K562 (cell line): Measurements from ENCODE around the gene GOLGA2. TPM values are rescaled to one million over a fixed set of nuclear protein-coding genes. Genes with fewer than 3 reads are reported as not detected.
A peak's percentile ranks its signal among the peaks of the same experiment; 100 is the strongest.

Experiments used
- ATF4 ChIP-seq: fragments of 450-650 bp; formaldehyde crosslinking; IDR thresholded peaks from 2 replicates; pipeline ENCODE4 v1.4.0; 2022; ENCODE audit warnings: mild to moderate bottlenecking, moderate library complexity
- BACH1 ChIP-seq: fragments of 200-800 bp; sonication (Bioruptor generic); IDR thresholded peaks from 2 replicates; pipeline ENCODE4 v1.6.1; 2016; ENCODE audit warnings: missing genetic modification characterization, missing compliant biosample characterization
- CBX2 ChIP-seq: fragments of 200-600 bp; sonication (generic); IDR thresholded peaks from one replicate; pipeline ENCODE4 v1.6.1; 2012; ENCODE audit warnings: mild to moderate bottlenecking, low read length, inconsistent platforms; ENCODE audit not compliant: insufficient read depth, poor library complexity, severe bottlenecking
- ETV6 ChIP-seq, 3 experiments: fragments of 150-350 bp in 1 of 3; sonication (generic) in 1 of 3; formaldehyde crosslinking in 1 of 3; IDR thresholded peaks; 2 replicates each; pipeline versions ENCODE4 v1.6.1 to v1.8.0; 2014 to 2022; ENCODE audit warnings: borderline replicate concordance in 2 of 3, low read depth in 2 of 3, antibody characterized with exemption in 1 of 3, low read length in 1 of 3, mild to moderate bottlenecking in 1 of 3, missing genetic modification reagents in 1 of 3
- NONO ChIP-seq, 2 experiments: fragments of 200-400 bp in 1 of 2; fragments of 450-650 bp in 1 of 2; formaldehyde crosslinking in 1 of 2; IDR thresholded peaks; 2 replicates each; pipeline ENCODE4 v1.6.1; 2017; ENCODE audit warnings: low read depth in 2 of 2, mild to moderate bottlenecking in 2 of 2, moderate library complexity in 2 of 2, low read length in 1 of 2
- PCBP1 ChIP-seq: fragments of 200-400 bp; formaldehyde crosslinking; IDR thresholded peaks from 2 replicates; pipeline ENCODE4 v1.6.1; 2018; ENCODE audit warnings: mild to moderate bottlenecking, low read depth, low read length; ENCODE audit not compliant: poor library complexity, severe bottlenecking
- POLR2AphosphoS5 ChIP-seq: IDR thresholded peaks from 2 replicates; pipeline ENCODE4 v1.6.1; 2011; ENCODE audit warnings: mild to moderate bottlenecking, low read depth, low read length, moderate library complexity; ENCODE audit not compliant: control insufficient read depth, insufficient read depth
- RAD21 ChIP-seq, 2 experiments: fragments of 250-450 bp in 1 of 2; fragments of 450-650 bp in 1 of 2; sonication (Bioruptor Pico) in 1 of 2; formaldehyde crosslinking in 1 of 2; IDR thresholded peaks in 1 of 2; conservative IDR thresholded peaks in 1 of 2; 2 replicates each; pipeline versions ENCODE4 v1.4.0 to v1.8.0; 2020 to 2022; ENCODE audit warnings: mild to moderate bottlenecking in 2 of 2, moderate library complexity in 1 of 2
- RBM34 ChIP-seq: fragments of 200-400 bp; formaldehyde crosslinking; IDR thresholded peaks from 2 replicates; pipeline ENCODE4 v1.6.1; 2018; ENCODE audit warnings: low read length, borderline replicate concordance; ENCODE audit not compliant: insufficient read depth
- RREB1 ChIP-seq: fragments of 250-450 bp; sonication (Bioruptor Pico); IDR thresholded peaks from 2 replicates; pipeline ENCODE4 v1.4.0; 2020
- TSC22D4 ChIP-seq: fragments of 450-650 bp; IDR thresholded peaks from 2 replicates; pipeline ENCODE4 v1.6.1; 2016; ENCODE audit warnings: missing genetic modification characterization, missing biosample characterization, control low read depth
- ZBTB17 ChIP-seq: fragments of 450-650 bp; formaldehyde crosslinking; IDR thresholded peaks from 2 replicates; pipeline ENCODE4 v1.4.0; 2020; ENCODE audit warnings: mild to moderate bottlenecking
- ZBTB26 ChIP-seq: fragments of 450-650 bp; formaldehyde crosslinking; IDR thresholded peaks from 2 replicates; pipeline ENCODE4 v1.4.0; 2022; ENCODE audit warnings: missing genetic modification characterization
- ZKSCAN8 ChIP-seq: fragments of 200-800 bp; sonication (Bioruptor generic); IDR thresholded peaks from 2 replicates; pipeline ENCODE4 v1.6.1; 2016; ENCODE audit warnings: missing genetic modification characterization, missing compliant biosample characterization
- ZNF134 ChIP-seq: fragments of 250-450 bp; sonication (Bioruptor Pico); conservative IDR thresholded peaks from 2 replicates; pipeline ENCODE4 v1.4.0; 2020
- ZNF174 ChIP-seq: fragments of 250-450 bp; sonication (Bioruptor Pico); IDR thresholded peaks from 2 replicates; pipeline ENCODE4 v1.4.0; 2020; ENCODE audit warnings: mild to moderate bottlenecking
- ZNF75A ChIP-seq: fragments of 450-650 bp; formaldehyde crosslinking; IDR thresholded peaks from 2 replicates; pipeline ENCODE4 v1.4.0; 2020; ENCODE audit warnings: mild to moderate bottlenecking
- ZNF764 ChIP-seq: fragments of 250-450 bp; sonication (Bioruptor Pico); IDR thresholded peaks from 2 replicates; pipeline ENCODE4 v1.4.0; 2020; ENCODE audit warnings: low read depth, mild to moderate bottlenecking, moderate library complexity
- polyA plus RNA-seq, 8 experiments: library from polyadenylated mRNA; depleted of rRNA in 4 of 8; stranded (reverse) in 5 of 8; unstranded in 3 of 8; fragments of >200 nt; fragmentation: Nextera tagmentation in 2 of 8; fragmentation: Illumina TruSeq in 1 of 8; extraction: Ambion mirVana in 2 of 8; extraction: Trizol in 1 of 8; gene quantifications; 2 replicates each; pipeline versions ENCODE4 v1.2.1 to v1.2.3, GENCODE V29; 2011 to 2014; ENCODE audit warnings: inconsistent platforms in 1 of 8, missing spikeins in 1 of 8
- total RNA-seq, 7 experiments: library from RNA; depleted of rRNA in 6 of 7; stranded (reverse); fragments of >200 nt in 6 of 7; fragmentation: Illumina TruSeq in 2 of 7; extraction: Trizol in 2 of 7; gene quantifications; 2 replicates each; pipeline versions ENCODE4 v1.2.1 to v1.2.3, GENCODE V29; 2011 to 2021; ENCODE audit warnings: low replicate concordance in 1 of 7

Gene GOLGA2
- total and polyA plus RNA-seq, 9 of the 15 experiments (the other 6 are each of a cell fraction or from before 2014, with no cell fraction given) = 15.7 to 138 (median 76.0) TPM

- TF ChIP-seq ZNF174 (CRISPR knock-in tag) (peak; percentile 73; the same call in 1 of the 2 replicates), ZKSCAN8 (no peak), CBX2 (no peak), ZBTB17 (CRISPR knock-in tag) (peak; percentile 79; the same call in 1 of the 2 replicates), ATF4 (CRISPR knock-in tag) (peak; percentile 84), NONO (IDR thresholded peaks at IDR 0.05; ENCODE audit: low read depth in 2 of 2, low read length in 1 of 2) (no peak), ZNF764 (CRISPR knock-in tag) (peak; percentile 68; the same call in 1 of the 2 replicates), ZBTB26 (peak; percentile 90; the same call in 1 of the 2 replicates), ZNF134 (CRISPR knock-in tag) (peak; percentile 68), RAD21 (CRISPR knock-in tag; conservative IDR thresholded peaks at IDR 0.05 in 1 of 2, IDR thresholded peaks at IDR 0.05 in 1 of 2) (peak; percentile 21 to 45), RBM34 (0 out of 2 replicates have a peak, but pooled peaks have one; percentile 71), PCBP1 (peak; percentile 75), RREB1 (peak; percentile 96), POLR2AphosphoS5 (no peak), BACH1 (tag) (no peak), ZNF75A (peak; percentile 69), ETV6 (IDR thresholded peaks at IDR 0.05; ENCODE audit: borderline replicate concordance in 1 of 2, low read depth in 2 of 2, low read length in 1 of 2) (peak in 1 of 2 experiments; percentile 35; a peak in 2 of 4 replicates), ETV6 (CRISPR knock-in tag; IDR thresholded peaks at IDR 0.05; ENCODE audit: borderline replicate concordance) (no peak), TSC22D4 (tag) (no peak)
These were observed 46.8 kb upstream of the GOLGA2 start, which contains the start of the genes COQ4 and TRUB2 (continued) for GRCh38 chr9:128322404-128323211.
